Muscle of arm (tissue), 12 donors: ENCODE results near the gene KCNMB2. TPM values are rescaled to one million over a fixed set of nuclear protein-coding genes. Genes with fewer than 3 reads are reported as not detected.
A peak's percentile ranks its signal among the peaks of the same experiment; 100 is the strongest.
"Not testable (repeated sequence)": the region's sequence is repeated elsewhere in the genome, so short reads cannot be mapped to it uniquely, and the experiment has no call there.

Experiments
- DNase-seq: peaks from one replicate; pipeline ENCODE4 v3.0.0-alpha.2; 2013
- polyA plus RNA-seq, 12 donors: library from polyadenylated mRNA; unstranded; fragments of 120-200 nt; gene quantifications; one replicate each; pipeline ENCODE4 v1.2.1, GENCODE V29; 2013; ENCODE audit not compliant: insufficient read length in 12 of 12

The KCNMB2 gene
- polyA plus RNA-seq, 12 donors, result 6.6 to 29.2 (median 16.7) TPM; not detected in 1

- no peak for DNase-seq
These were observed 17.4 kb upstream of the KCNMB2 start for GRCh38 chr3:178518660-178519396.

- no peak for DNase-seq
These were observed 16.5 kb upstream of the KCNMB2 start for GRCh38 chr3:178519701-178520100.

GRCh38 chr3:178520451-178520850 lies 15.8 kb upstream of the KCNMB2 start:
- no peak for DNase-seq

- DNase-seq, result no peak
These were observed 13.8 kb upstream of the KCNMB2 start for GRCh38 chr3:178522200-178523052.

GRCh38 chr3:178525251-178525650 lies 11.0 kb upstream of the KCNMB2 start:
- peak; percentile 32 for DNase-seq

GRCh38 chr3:178526291-178526690 lies 9.9 kb upstream of the KCNMB2 start:
- DNase-seq, result peak; percentile 80

- peak; percentile 45 for DNase-seq
These were observed 8.3 kb upstream of the KCNMB2 start for GRCh38 chr3:178527981-178528380.

- DNase-seq, result no peak
These were observed 6.5 kb upstream of the KCNMB2 start for GRCh38 chr3:178529606-178530225.

- no peak for DNase-seq
These were observed 3.8 kb upstream of the KCNMB2 start for GRCh38 chr3:178532476-178532875.

GRCh38 chr3:178537122-178537705 lies 978 bp downstream of the KCNMB2 start:
- no peak for DNase-seq

- no peak for DNase-seq
These were observed 1.8 kb downstream of the KCNMB2 start for GRCh38 chr3:178538056-178538455.

- no peak for DNase-seq
These were observed 3.9 kb downstream of the KCNMB2 start for GRCh38 chr3:178540184-178540583.

- DNase-seq, result no peak
These were observed 9.1 kb downstream of the KCNMB2 start for GRCh38 chr3:178545337-178545736.

GRCh38 chr3:178546079-178546478 lies 9.8 kb downstream of the KCNMB2 start:
- DNase-seq, result no peak

- DNase-seq, result not testable (repeated sequence)
These were observed 13.2 kb downstream of the KCNMB2 start for GRCh38 chr3:178549426-178549825.

GRCh38 chr3:178551916-178552321 lies 15.7 kb downstream of the KCNMB2 start:
- DNase-seq, result no peak

GRCh38 chr3:178558637-178559036 lies 22.4 kb downstream of the KCNMB2 start:
- no peak for DNase-seq

- DNase-seq, result no peak
These were observed 24.5 kb downstream of the KCNMB2 start for GRCh38 chr3:178560759-178561158.

- no peak for DNase-seq
These were observed 25.0 kb downstream of the KCNMB2 start for GRCh38 chr3:178561239-178561638.

GRCh38 chr3:178562143-178562946 lies 26.1 kb downstream of the KCNMB2 start:
- no peak for DNase-seq

GRCh38 chr3:178562947-178563232 lies 26.7 kb downstream of the KCNMB2 start:
- no peak for DNase-seq

- DNase-seq, result no peak
These were observed 31.4 kb downstream of the KCNMB2 start for GRCh38 chr3:178567611-178568010.
